ENCODE results near the gene SYNGAP1. TPM values are rescaled to one million over a fixed set of nuclear protein-coding genes. Genes with fewer than 3 reads are reported as not detected.

The SYNGAP1 gene
- total and polyA plus RNA-seq, 2 of the 4 experiments (the other 2 are of a cell fraction): 1.4 to 17.0 TPM

DNA sequence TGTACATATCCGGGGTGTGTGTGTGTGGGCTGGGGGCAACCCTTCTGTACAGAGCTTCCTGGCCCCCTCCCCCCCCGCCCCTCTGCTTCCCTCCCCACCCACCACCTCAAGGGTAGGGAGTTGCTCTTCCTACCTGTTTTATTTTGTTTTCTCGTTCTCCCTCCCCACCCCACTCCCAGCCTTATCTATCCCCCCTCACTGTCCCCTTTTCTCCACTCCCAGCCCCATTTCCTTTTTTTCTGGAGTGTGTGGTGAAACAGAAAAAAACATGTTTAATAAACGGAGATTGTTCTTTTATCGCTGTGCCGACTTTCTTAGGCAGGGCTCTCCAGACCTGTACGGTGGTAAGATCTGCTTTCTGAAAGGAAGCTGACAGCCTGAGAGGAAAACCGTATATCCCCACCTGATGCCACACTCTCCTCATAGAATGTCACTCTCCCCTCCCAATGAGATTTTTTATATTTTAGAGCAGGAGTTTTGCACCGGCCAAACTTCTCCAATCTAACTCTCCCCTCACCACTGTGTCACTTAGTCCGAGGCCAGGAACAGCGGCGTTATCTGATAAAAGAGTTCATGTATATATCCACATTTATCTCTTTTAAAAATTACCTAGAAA is 33.6 kb downstream of the SYNGAP1 start:
- peak overlapping the region; percentile 75 for H3K14ac ChIP-seq (replicated peaks; ENCODE audit: low read depth, low read length)
- POLR2A ChIA-PET (ENCODE audit: unreplicated experiment): no interaction called here
- peak overlapping the region; percentile 82 for H3K9ac ChIP-seq (ENCODE audit: low read depth, low read length)
- peaks cover 4% of the 10 kb centered on the region for H3K4me1 ChIP-seq (ENCODE audit: control insufficient read depth, insufficient read depth, low read length)
- H4K5ac ChIP-seq (ENCODE audit: low read depth, low read length): no peak overlapping the region
- dilution Hi-C loops (cut with HindIII; ENCODE audit: low sequenced_read_pairs, unreplicated experiment): no loop called here
- H2BK15ac ChIP-seq (ENCODE audit: low read depth, low read length): no peak overlapping the region
- peak overlapping the region; percentile 39; the same call in 1 of the 2 replicates for H3K23ac ChIP-seq (ENCODE audit: low read depth, low read length)
- peak overlapping the region; percentile 9 for H2AFZ ChIP-seq (replicated peaks; ENCODE audit: low read length, poor library complexity)
- DNase-seq: no peak
- peak overlapping the region; percentile 28 to 79; a peak in 3 of 4 replicates for H4K8ac ChIP-seq (ENCODE audit: low read depth in 2 of 2, low read length in 2 of 2)
- H3K4ac ChIP-seq (ENCODE audit: low read depth, low read length): peak overlapping the region; percentile 63; the same call in 1 of the 2 replicates
- peak; percentile 1; the same call in 1 of the 2 replicates for ATAC-seq (ENCODE audit: low read depth)
- no peaks in the 10 kb centered on the region for H3K27me3 ChIP-seq (ENCODE audit: control insufficient read depth, insufficient read depth, low read length)
- H3K56ac ChIP-seq (ENCODE audit: extremely low read depth, insufficient read depth, low read length): peak overlapping the region; percentile 48
- peak overlapping the region; percentile 65 for H2AK5ac ChIP-seq (ENCODE audit: low read depth, low read length)
- H2AK9ac ChIP-seq (replicated peaks; ENCODE audit: low read depth, low read length, poor library complexity): peak overlapping the region; percentile 70
- H3K4me2 ChIP-seq (ENCODE audit: low read depth, low read length): peak overlapping the region; percentile 88
- no CpG with 5 or more reads among the region's 12 CpGs for WGBS, 2 experiments (ENCODE audit: extremely low coverage in 2 of 2, insufficient read length in 1 of 2)
- no TSS peak for BruUV-seq (replicated peaks)
- no peak overlapping the region for H4K91ac ChIP-seq (ENCODE audit: insufficient read depth, low read depth, low read length)
- peak overlapping the region; percentile 73 for H3K4me3 ChIP-seq (ENCODE audit: insufficient read depth, low read depth, low read length)
- CTCF ChIA-PET: no interaction called here
- no peaks in the 10 kb centered on the region for H4K20me1 ChIP-seq (ENCODE audit: insufficient read depth, low read length)
- intact Hi-C loops (cut with micrococcal nuclease): loop anchor here (10.0 kb wide), 1 partner anchor 221 kb away; no protein-coding TSS in a partner anchor
- TF ChIP-seq NFE2L2 (IDR thresholded peaks at IDR 0.05; ENCODE audit: low read depth, low read length) (no peak), RCOR1 (IDR thresholded peaks at IDR 0.05; ENCODE audit: insufficient replicate concordance, low read length) (no peak), CEBPB (IDR thresholded peaks at IDR 0.05; ENCODE audit: low read depth, low read length) (no peak), SMC3 (IDR thresholded peaks at IDR 0.05; ENCODE audit: low read depth, low read length) (no peak), POLR2A (IDR thresholded peaks at IDR 0.05; ENCODE audit: low read depth, low read length) (no peak), MAFK (IDR thresholded peaks at IDR 0.05; ENCODE audit: low read depth, low read length) (no peak), MAZ (IDR thresholded peaks at IDR 0.05; ENCODE audit: borderline replicate concordance, low read depth, low read length) (no peak; the same call in 1 of the 2 replicates), FOS (IDR thresholded peaks at IDR 0.05; ENCODE audit: low read depth, low read length) (no peak), CHD1 (IDR thresholded peaks at IDR 0.05; ENCODE audit: low read depth, low read length) (no peak)
- TF ChIP-seq, protein P1, sequence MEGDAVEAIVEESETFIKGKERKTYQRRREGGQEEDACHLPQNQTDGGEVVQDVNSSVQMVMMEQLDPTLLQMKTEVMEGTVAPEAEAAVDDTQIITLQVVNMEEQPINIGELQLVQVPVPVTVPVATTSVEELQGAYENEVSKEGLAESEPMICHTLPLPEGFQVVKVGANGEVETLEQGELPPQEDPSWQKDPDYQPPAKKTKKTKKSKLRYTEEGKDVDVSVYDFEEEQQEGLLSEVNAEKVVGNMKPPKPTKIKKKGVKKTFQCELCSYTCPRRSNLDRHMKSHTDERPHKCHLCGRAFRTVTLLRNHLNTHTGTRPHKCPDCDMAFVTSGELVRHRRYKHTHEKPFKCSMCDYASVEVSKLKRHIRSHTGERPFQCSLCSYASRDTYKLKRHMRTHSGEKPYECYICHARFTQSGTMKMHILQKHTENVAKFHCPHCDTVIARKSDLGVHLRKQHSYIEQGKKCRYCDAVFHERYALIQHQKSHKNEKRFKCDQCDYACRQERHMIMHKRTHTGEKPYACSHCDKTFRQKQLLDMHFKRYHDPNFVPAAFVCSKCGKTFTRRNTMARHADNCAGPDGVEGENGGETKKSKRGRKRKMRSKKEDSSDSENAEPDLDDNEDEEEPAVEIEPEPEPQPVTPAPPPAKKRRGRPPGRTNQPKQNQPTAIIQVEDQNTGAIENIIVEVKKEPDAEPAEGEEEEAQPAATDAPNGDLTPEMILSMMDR (conservative IDR thresholded peaks at IDR 0.05; ENCODE audit: low read depth, low read length): no peak
- in situ Hi-C loops (cut with MboI; ENCODE audit: low sequenced_read_pairs): loop anchor here (10.0 kb wide), 1 partner anchor 251 kb away; no protein-coding TSS in a partner anchor
- H3K27ac ChIP-seq (ENCODE audit: insufficient read depth, low read length): peak overlapping the region; percentile 72
- peaks cover 3% of the 10 kb centered on the region; the same call in 1 of the 2 replicates for H3K9me1 ChIP-seq (ENCODE audit: insufficient read depth, low read length)
- no peak overlapping the region for H3K18ac ChIP-seq (ENCODE audit: low read depth, low read length)
- H2BK5ac ChIP-seq (ENCODE audit: low read depth, low read length, poor library complexity, severe bottlenecking): peak overlapping the region; percentile 56
- no peak overlapping the region for H2BK120ac ChIP-seq (ENCODE audit: low read depth, low read length)
- no peaks in the 10 kb centered on the region for H3K9me3 ChIP-seq (ENCODE audit: control insufficient read depth, insufficient read depth, low read length)
- peaks cover 17% of the 10 kb centered on the region; the same call in 1 of the 2 replicates for H3K36me3 ChIP-seq (ENCODE audit: control insufficient read depth, insufficient read depth, low read length)
- peaks cover 26 to 44% of the 10 kb centered on the region in 2 experiments; a peak in 3 of 4 replicates for H3K79me1 ChIP-seq (ENCODE audit: low read depth in 1 of 2, low read length in 2 of 2)
- H2BK20ac ChIP-seq (ENCODE audit: low read depth, low read length): no peak overlapping the region
